K562 (cell line): Measurements from ENCODE around the gene GABRB2.

Experiments
- BRD4 ChIP-seq: fragments of 200-600 bp; sonication (generic); IDR thresholded peaks from 2 replicates; pipeline ENCODE4 v1.6.1; 2017; ENCODE audit warnings: inconsistent platforms
- CAMTA2 ChIP-seq: fragments of 250-450 bp; sonication (Bioruptor Pico); conservative IDR thresholded peaks from 2 replicates; pipeline ENCODE4 v1.5.1; 2022
- CBX5 ChIP-seq: IDR thresholded peaks from 2 replicates; pipeline ENCODE4 v1.6.1; 2014; ENCODE audit warnings: low read depth, borderline replicate concordance
- DDX20 ChIP-seq: fragments of 450-650 bp; IDR thresholded peaks from 2 replicates; pipeline ENCODE4 v1.6.1; 2016; ENCODE audit warnings: missing genetic modification characterization, low read depth, mild to moderate bottlenecking, missing compliant biosample characterization, moderate library complexity
- ELK1 ChIP-seq: sonication (generic); formaldehyde crosslinking; IDR thresholded peaks from 2 replicates; pipeline ENCODE4 v1.8.1; 2022; ENCODE audit warnings: missing genetic modification reagents
- POLR2AphosphoS5 ChIP-seq: IDR thresholded peaks from 2 replicates; pipeline ENCODE4 v1.6.1; 2011; ENCODE audit warnings: mild to moderate bottlenecking, low read depth, low read length, moderate library complexity; ENCODE audit not compliant: control insufficient read depth, insufficient read depth
- RCOR1 ChIP-seq, 2 experiments: IDR thresholded peaks; 2 replicates each; pipeline ENCODE4 v1.6.1; 2012; ENCODE audit warnings: low read depth in 2 of 2, low read length in 2 of 2, borderline replicate concordance in 1 of 2, improper control_type of control experiment in 1 of 2
- STAG1 ChIP-seq: sonication (generic); formaldehyde crosslinking; IDR thresholded peaks from 2 replicates; pipeline ENCODE4 v1.5.0; 2020; ENCODE audit warnings: missing genetic modification reagents, borderline replicate concordance
- ZBTB43 ChIP-seq: sonication (generic); formaldehyde crosslinking; IDR thresholded peaks from 2 replicates; pipeline ENCODE4 v1.8.0; 2023; ENCODE audit warnings: mild to moderate bottlenecking, missing genetic modification reagents
- ZNF121 ChIP-seq: sonication (generic); formaldehyde crosslinking; conservative IDR thresholded peaks from 2 replicates; pipeline ENCODE4 v1.8.0; 2022; ENCODE audit warnings: missing genetic modification reagents
- ZNF224 ChIP-seq: sonication (generic); formaldehyde crosslinking; IDR thresholded peaks from 2 replicates; pipeline ENCODE4 v1.8.0; 2022; ENCODE audit warnings: mild to moderate bottlenecking, missing genetic modification reagents

- TF ChIP-seq STAG1 (CRISPR knock-in tag) (no peak), CBX5 (no peak), ELK1 (no peak), POLR2AphosphoS5 (no peak), RCOR1 (IDR thresholded peaks at IDR 0.05; ENCODE audit: borderline replicate concordance in 1 of 2, low read depth in 2 of 2, low read length in 2 of 2) (no peak), BRD4 (no peak), ZBTB43 (CRISPR knock-in tag) (no peak), DDX20 (tag) (no peak), ZNF121 (no peak), ZNF224 (no peak), CAMTA2 (no peak)
Measured at GRCh38 chr5:161467703-161468102, 78.8 kb downstream of the GABRB2 start.
